WTC11 (cell line): ENCODE results near the gene TNRC6A.

ENCODE experiments used
- AR ChIP-seq: fragments of 250-450 bp; sonication (Bioruptor Pico); IDR thresholded peaks from 2 replicates; pipeline ENCODE4 v1.9.0; 2021; ENCODE audit warnings: mild to moderate bottlenecking
- CREB1 ChIP-seq: sonication (generic); formaldehyde crosslinking; IDR thresholded peaks from 2 replicates; pipeline ENCODE4 v1.8.0; 2023; ENCODE audit warnings: mild to moderate bottlenecking, missing genetic modification reagents
- CREM ChIP-seq: sonication (generic); formaldehyde crosslinking; IDR thresholded peaks from 2 replicates; pipeline ENCODE4 v1.8.1; 2022; ENCODE audit warnings: mild to moderate bottlenecking, missing genetic modification reagents, moderate library complexity
- CTCF ChIP-seq: fragments of 200-600 bp; IDR thresholded peaks from 2 replicates; pipeline ENCODE4 v1.8.0; 2022; ENCODE audit warnings: antibody characterized with exemption
- SMAD3 ChIP-seq: sonication (generic); formaldehyde crosslinking; IDR thresholded peaks from 2 replicates; pipeline ENCODE4 v1.8.0; 2022; ENCODE audit warnings: missing genetic modification reagents, mild to moderate bottlenecking, borderline replicate concordance
- TEAD1 ChIP-seq: sonication (generic); formaldehyde crosslinking; IDR thresholded peaks from 2 replicates; pipeline ENCODE4 v1.8.0; 2022; ENCODE audit warnings: mild to moderate bottlenecking, missing genetic modification reagents
- TF ChIP-seq, protein P1 (sequence below): sonication (generic); formaldehyde crosslinking; conservative IDR thresholded peaks from 2 replicates; pipeline ENCODE4 v1.8.1; 2022; ENCODE audit warnings: mild to moderate bottlenecking, missing genetic modification reagents

- TF ChIP-seq SMAD3 (CRISPR knock-in tag) (no peak), CTCF (no peak), CREM (CRISPR knock-in tag) (no peak), TEAD1 (CRISPR knock-in tag) (no peak), CREB1 (CRISPR knock-in tag) (no peak), AR (CRISPR knock-in tag) (no peak)
- TF ChIP-seq, protein P1, sequence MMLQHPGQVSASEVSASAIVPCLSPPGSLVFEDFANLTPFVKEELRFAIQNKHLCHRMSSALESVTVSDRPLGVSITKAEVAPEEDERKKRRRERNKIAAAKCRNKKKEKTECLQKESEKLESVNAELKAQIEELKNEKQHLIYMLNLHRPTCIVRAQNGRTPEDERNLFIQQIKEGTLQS = no peak
Observed at GRCh38 chr16:24875466-24875865, 146.0 kb downstream of the TNRC6A start.
